Stimulated activated CD8-positive, alpha-beta memory T cell treated with anti-CD3 and anti-CD28 coated beads, Interleukin-15, amount 100 ng/mL, for 4 hours (primary cell): ENCODE measurements around the gene MORC1.
"Not testable (repeated sequence)": the region's sequence is repeated elsewhere in the genome, so short reads cannot be mapped to it uniquely, and the experiment has no call there.

Experiments
- DNase-seq, 2 donors: peaks; one replicate each; pipeline ENCODE4 v3.0.0-alpha.2; 2020; ENCODE audit warnings: low read depth in 2 of 2

The MORC1 gene

GRCh38 chr3:109098079-109098644 lies 19.8 kb downstream of the MORC1 start:
- DNase-seq, result no peak

- no peak for DNase-seq
Measured at GRCh38 chr3:109095166-109095565, 22.8 kb downstream of the MORC1 start.

GRCh38 chr3:109093561-109093960 lies 24.4 kb downstream of the MORC1 start:
- DNase-seq, result no peak

GRCh38 chr3:109091846-109092245 lies 26.1 kb downstream of the MORC1 start:
- no peak for DNase-seq

GRCh38 chr3:109089265-109089664 lies 28.7 kb downstream of the MORC1 start:
- no peak for DNase-seq

GRCh38 chr3:109081746-109082510 lies 36.0 kb downstream of the MORC1 start:
- no peak for DNase-seq

GRCh38 chr3:109080090-109080489 lies 37.8 kb downstream of the MORC1 start:
- not testable (repeated sequence) for DNase-seq

- no peak for DNase-seq
Measured at GRCh38 chr3:109073116-109073515, 44.8 kb downstream of the MORC1 start.

- DNase-seq, result no peak
Measured at GRCh38 chr3:109072194-109072593, 45.7 kb downstream of the MORC1 start.

GRCh38 chr3:109071350-109072142 lies 46.4 kb downstream of the MORC1 start:
- DNase-seq, result no peak

GRCh38 chr3:109070211-109070610 lies 47.7 kb downstream of the MORC1 start:
- DNase-seq, result no peak

- DNase-seq, result no peak
Measured at GRCh38 chr3:109066864-109067263, 51.1 kb downstream of the MORC1 start.

- no peak for DNase-seq
Measured at GRCh38 chr3:109059264-109059663, 58.7 kb downstream of the MORC1 start.

GRCh38 chr3:109057616-109058015 lies 60.3 kb downstream of the MORC1 start:
- DNase-seq, result no peak

GRCh38 chr3:109057056-109057455 lies 60.9 kb downstream of the MORC1 start:
- DNase-seq, result no peak

GRCh38 chr3:109050591-109051167 lies 67.3 kb downstream of the MORC1 start:
- no peak for DNase-seq

GRCh38 chr3:109047366-109047765 lies 70.6 kb downstream of the MORC1 start:
- no peak for DNase-seq

GRCh38 chr3:109045271-109046040 lies 72.5 kb downstream of the MORC1 start:
- no peak for DNase-seq

GRCh38 chr3:109035082-109035481 lies 82.9 kb downstream of the MORC1 start:
- DNase-seq, result no peak

GRCh38 chr3:109033000-109033660 lies 84.8 kb downstream of the MORC1 start:
- no peak for DNase-seq

- no peak for DNase-seq
Measured at GRCh38 chr3:109028753-109029152, 89.2 kb downstream of the MORC1 start.
